ENCODE data around the gene IQSEC1. TPM values are rescaled to one million over a fixed set of nuclear protein-coding genes. Genes with fewer than 3 reads are reported as not detected.

Gene IQSEC1
- total and polyA plus RNA-seq, 2 donors (not counting 3 experiments of a cell fraction or from before 2014, with no cell fraction given), result 5.2 to 18.0 TPM

GRCh38 chr3:12935023-12935860 is 138.0 kb downstream of the IQSEC1 start:
- Histone ChIP-seq H2AFZ (ENCODE audit: low read depth, low read length) (no peak overlapping the region), H3K27ac (ENCODE audit: insufficient read depth, low read depth, low read length) (no peak overlapping the region), H3K4me1 (ENCODE audit: control insufficient read depth, extremely low read depth, insufficient read depth, low read length) (no peaks in the 10 kb centered on the region), H3K9me1 (replicated peaks; ENCODE audit: control insufficient read depth, extremely low read depth, insufficient read depth, low read length) (no peaks in the 10 kb centered on the region), H3K4me3 (replicated peaks in 1 of 3; ENCODE audit: insufficient read depth in 1 of 3, low read depth in 1 of 3, low read length in 3 of 3) (no peak overlapping the region), H3K27me3 (ENCODE audit: control insufficient read depth in 2 of 2, insufficient read depth in 2 of 2, low read length in 2 of 2) (no peaks in the 10 kb centered on the region), H3K36me3 (ENCODE audit: control insufficient read depth in 2 of 2, extremely low read depth in 1 of 2, insufficient read depth in 2 of 2, low read length in 2 of 2) (peaks cover 0 to 19% of the 10 kb centered on the region in 2 experiments), H3K9me3 (replicated peaks; ENCODE audit: control insufficient read depth, insufficient read depth, low read length) (no peaks in the 10 kb centered on the region), H3K9ac (replicated peaks; ENCODE audit: extremely low read depth, insufficient read depth, low read length) (no peak overlapping the region), H3K4me2 (ENCODE audit: insufficient read depth, low read length) (no peak overlapping the region), H4K20me1 (replicated peaks; ENCODE audit: control insufficient read depth, extremely low read depth, insufficient read depth, low read length) (no peaks in the 10 kb centered on the region), H3K79me2 (ENCODE audit: control insufficient read depth, insufficient read depth, low read length) (no peaks in the 10 kb centered on the region)
- no peak for TF ChIP-seq CTCF (IDR thresholded peaks at IDR 0.05; ENCODE audit: extremely low read depth in 1 of 2, insufficient read depth in 1 of 2, low read depth in 1 of 2, low read length in 2 of 2)
- no peak for TF ChIP-seq POLR2AphosphoS5 (IDR thresholded peaks at IDR 0.05; ENCODE audit: insufficient read depth, low read depth, low read length)
- TF ChIP-seq POLR2A (IDR thresholded peaks at IDR 0.05; ENCODE audit: low read depth, low read length), result no peak
- TF ChIP-seq JUN (IDR thresholded peaks at IDR 0.05; ENCODE audit: borderline replicate concordance, insufficient read depth, insufficient read length, low read depth), result no peak
- TF ChIP-seq GATA2 (IDR thresholded peaks at IDR 0.05; ENCODE audit: insufficient read depth, insufficient read length, low read depth, low read length), result no peak
- TF ChIP-seq MYC (IDR thresholded peaks at IDR 0.05; ENCODE audit: low read depth, low read length), result no peak
- no peak for TF ChIP-seq MAX (IDR thresholded peaks at IDR 0.05; ENCODE audit: insufficient read depth, insufficient read length)
- no peak for TF ChIP-seq EZH2 (IDR thresholded peaks at IDR 0.05; ENCODE audit: borderline replicate concordance, low read depth, low read length, severe bottlenecking)
- TF ChIP-seq FOS (IDR thresholded peaks at IDR 0.05; ENCODE audit: borderline replicate concordance, insufficient read depth, low read length), result no peak
- ChIA-PET POLR2A (no interaction called here), CTCF (no interaction called here)
- no peak for FAIRE-seq
- dilution Hi-C loops (cut with MboI; ENCODE audit: extremely low pct_ligation_motif_present, low sequenced_read_pairs) (no loop called here), intact Hi-C loops (cut with micrococcal nuclease) (no loop called here)
- DNase-seq (ENCODE audit: low read depth, low spot score), result no peak
- no TSS peak for BruUV-seq (replicated peaks)
